Measurements from ENCODE around the gene KCTD2. TPM values are rescaled to one million over a fixed set of nuclear protein-coding genes. Genes with fewer than 3 reads are reported as not detected.
A peak's percentile ranks its signal among the peaks of the same experiment; 100 is the strongest.

The KCTD2 gene
- total and polyA plus RNA-seq, 2 of the 13 experiments (the other 11 are each of a cell fraction or from before 2014, with no cell fraction given) = 28.3 to 32.6 TPM

GRCh38 chr17:75086496-75087181 is 39.6 kb downstream of the KCTD2 start (continued):
- TF ChIP-seq ZNF142 (CRISPR knock-in tag; IDR thresholded peaks at IDR 0.05) = no peak
- no peak for TF ChIP-seq ZNF546 (CRISPR knock-in tag; conservative IDR thresholded peaks at IDR 0.05)
- TF ChIP-seq RFXAP (CRISPR knock-in tag; IDR thresholded peaks at IDR 0.05; ENCODE audit: borderline replicate concordance) = no peak
- TF ChIP-seq RERE (CRISPR knock-in tag; IDR thresholded peaks at IDR 0.05; ENCODE audit: low read depth) = 0 out of 2 replicates have a peak, but pooled peaks have one; percentile 27
- no peak for TF ChIP-seq MYNN (CRISPR knock-in tag; IDR thresholded peaks at IDR 0.05; ENCODE audit: low read depth)
- TF ChIP-seq BHLHE40 (IDR thresholded peaks at IDR 0.05; ENCODE audit: low read length) = no peak; the same call in 1 of the 2 replicates
- TF ChIP-seq PATZ1 (CRISPR knock-in tag; IDR thresholded peaks at IDR 0.05) = no peak; the same call in 1 of the 2 replicates
- no peak; the same call in 1 of the 2 replicates for TF ChIP-seq ZNF337 (CRISPR knock-in tag; IDR thresholded peaks at IDR 0.05; ENCODE audit: borderline replicate concordance, low read depth)
- TF ChIP-seq RNF219 (CRISPR knock-in tag; IDR thresholded peaks at IDR 0.05) = no peak
- TF ChIP-seq RFX3 (CRISPR knock-in tag; IDR thresholded peaks at IDR 0.05) = no peak
- TF ChIP-seq ZNF256 (CRISPR knock-in tag; conservative IDR thresholded peaks at IDR 0.05) = no peak
- TF ChIP-seq ARNT2 (CRISPR knock-in tag; IDR thresholded peaks at IDR 0.05; ENCODE audit: low read depth) = no peak
- TF ChIP-seq ZNF773 (CRISPR knock-in tag; IDR thresholded peaks at IDR 0.05; ENCODE audit: borderline replicate concordance) = no peak

Measured in HepG2 (cell line).